Activated naive CD4-positive, alpha-beta T cell treated with anti-CD3 and anti-CD28 coated beads for 36 hours (primary cell): Measurements from ENCODE around the gene MPO. TPM values are rescaled to one million over a fixed set of nuclear protein-coding genes. Genes with fewer than 3 reads are reported as not detected.
A peak's percentile ranks its signal among the peaks of the same experiment; 100 is the strongest.

Source experiments
- CTCF ChIA-PET: fragments of 350-600 bp; sonication (Branson Sonifier 250); formaldehyde crosslinking; loops from one replicate; lab custom pipeline; 2021; ENCODE audit warnings: antibody characterized with exemption; lab: Charles Lee
- DNase-seq: peaks from one replicate; pipeline ENCODE4 v3.0.0-alpha.2; 2020
- H3K27ac Mint-ChIP-seq: one replicate; pipeline ENCODE4 v1.8.0; 2021; ENCODE audit warnings: mild to moderate bottlenecking, mixed read lengths
- H3K27me3 Mint-ChIP-seq: one replicate; pipeline ENCODE4 v1.8.0; 2021; ENCODE audit warnings: low read depth, mixed read lengths
- H3K36me3 Mint-ChIP-seq: one replicate; pipeline ENCODE4 v1.8.0; 2021; ENCODE audit warnings: low read depth, mixed read lengths
- H3K4me1 Mint-ChIP-seq: one replicate; pipeline ENCODE4 v1.8.0; 2021; ENCODE audit warnings: low read depth, mixed read lengths
- H3K4me3 Mint-ChIP-seq: one replicate; pipeline ENCODE4 v1.8.0; 2021; ENCODE audit warnings: mild to moderate bottlenecking, moderate library complexity, mixed read lengths
- H3K9me3 Mint-ChIP-seq: one replicate; pipeline ENCODE4 v1.8.0; 2021; ENCODE audit warnings: mixed read lengths
- intact Hi-C: fragments of 100-400 bp; cut with micrococcal nuclease; formaldehyde crosslinking; loops from one replicate; pipeline ENCODE4 v1.15.1; 2023
- total RNA-seq, 2 experiments: library from RNA; stranded (reverse); gene quantifications; one replicate each; pipeline ENCODE4 v1.2.3, GENCODE V29; 2021

Gene MPO, protein sequence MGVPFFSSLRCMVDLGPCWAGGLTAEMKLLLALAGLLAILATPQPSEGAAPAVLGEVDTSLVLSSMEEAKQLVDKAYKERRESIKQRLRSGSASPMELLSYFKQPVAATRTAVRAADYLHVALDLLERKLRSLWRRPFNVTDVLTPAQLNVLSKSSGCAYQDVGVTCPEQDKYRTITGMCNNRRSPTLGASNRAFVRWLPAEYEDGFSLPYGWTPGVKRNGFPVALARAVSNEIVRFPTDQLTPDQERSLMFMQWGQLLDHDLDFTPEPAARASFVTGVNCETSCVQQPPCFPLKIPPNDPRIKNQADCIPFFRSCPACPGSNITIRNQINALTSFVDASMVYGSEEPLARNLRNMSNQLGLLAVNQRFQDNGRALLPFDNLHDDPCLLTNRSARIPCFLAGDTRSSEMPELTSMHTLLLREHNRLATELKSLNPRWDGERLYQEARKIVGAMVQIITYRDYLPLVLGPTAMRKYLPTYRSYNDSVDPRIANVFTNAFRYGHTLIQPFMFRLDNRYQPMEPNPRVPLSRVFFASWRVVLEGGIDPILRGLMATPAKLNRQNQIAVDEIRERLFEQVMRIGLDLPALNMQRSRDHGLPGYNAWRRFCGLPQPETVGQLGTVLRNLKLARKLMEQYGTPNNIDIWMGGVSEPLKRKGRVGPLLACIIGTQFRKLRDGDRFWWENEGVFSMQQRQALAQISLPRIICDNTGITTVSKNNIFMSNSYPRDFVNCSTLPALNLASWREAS
- total RNA-seq: not detected

GRCh38 chr17:58280480-58281217, at the start of gene MPO:
Gene MPO (minus strand): TSS chr17:58280935. CDS start chr17:58280758, 177 bp downstream.
- H3K27me3 Mint-ChIP-seq: peaks cover 25% of the 10 kb centered on the region
- H3K9me3 Mint-ChIP-seq: no peaks in the 10 kb centered on the region
- peaks cover 4% of the 10 kb centered on the region for H3K4me1 Mint-ChIP-seq
- CTCF ChIA-PET: interaction anchor here (1.3 kb wide), 1 partner anchor 31 kb away, joined by 3 read pairs; no protein-coding TSS in a partner anchor
- no peak for DNase-seq
- no peaks in the 10 kb centered on the region for H3K36me3 Mint-ChIP-seq
- H3K27ac Mint-ChIP-seq: no peak within 1 kb of the TSS
- no peak within 1 kb of the TSS for H3K4me3 Mint-ChIP-seq
- intact Hi-C loops: no loop called here

DNA sequence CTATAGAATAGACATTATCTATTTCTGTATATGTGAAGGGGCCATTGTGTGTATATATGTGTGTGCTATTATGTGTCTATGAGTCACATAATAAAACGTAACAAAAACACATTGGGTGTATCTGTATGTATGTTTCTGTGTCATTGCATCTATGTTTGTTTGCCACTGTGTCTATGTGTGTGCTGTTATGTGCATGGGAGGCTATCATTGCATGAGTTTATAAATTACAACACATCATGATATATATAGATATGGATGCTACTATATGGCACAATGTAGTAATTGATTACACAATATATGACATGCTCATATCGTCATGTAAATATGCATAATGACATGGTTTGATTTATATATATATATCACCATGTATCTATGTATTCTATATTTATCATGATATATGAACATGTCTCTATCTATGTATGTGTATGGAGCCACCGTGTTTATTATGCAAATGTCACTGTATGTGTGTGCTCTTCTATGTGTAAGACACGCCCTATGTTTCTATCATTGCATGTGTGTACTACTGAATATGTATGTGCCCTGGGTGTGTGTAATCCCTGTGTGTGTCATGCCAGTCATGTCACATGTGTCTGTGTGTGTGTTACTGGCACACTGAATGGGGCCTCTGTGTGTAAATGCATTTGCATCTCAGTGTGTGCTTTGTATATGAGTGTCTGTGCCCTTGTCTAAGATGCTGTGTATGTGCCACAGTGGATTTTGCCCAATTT, 49.2 kb upstream of the MPO start:
- peak; percentile 73 for DNase-seq
- Mint-ChIP-seq H3K36me3 (peaks cover 62% of the 10 kb centered on the region), H3K27ac (peak overlapping the region; percentile 99), H3K27me3 (peaks cover 14% of the 10 kb centered on the region), H3K4me3 (peak overlapping the region; percentile 92), H3K4me1 (peaks cover 40% of the 10 kb centered on the region), H3K9me3 (peaks cover 2% of the 10 kb centered on the region)
- CTCF ChIA-PET: interaction anchor here (1.2 to 7.2 kb wide), 2 partner anchors 12 to 13 kb away, joined by 3 to 108 read pairs; no protein-coding TSS in a partner anchor
- intact Hi-C loops: loop anchor here (1.0 to 10.0 kb wide), 9 partner anchors 8 to 1435 kb away; partner anchors contain the start of genes RNF43 and SUPT4H1

DNA sequence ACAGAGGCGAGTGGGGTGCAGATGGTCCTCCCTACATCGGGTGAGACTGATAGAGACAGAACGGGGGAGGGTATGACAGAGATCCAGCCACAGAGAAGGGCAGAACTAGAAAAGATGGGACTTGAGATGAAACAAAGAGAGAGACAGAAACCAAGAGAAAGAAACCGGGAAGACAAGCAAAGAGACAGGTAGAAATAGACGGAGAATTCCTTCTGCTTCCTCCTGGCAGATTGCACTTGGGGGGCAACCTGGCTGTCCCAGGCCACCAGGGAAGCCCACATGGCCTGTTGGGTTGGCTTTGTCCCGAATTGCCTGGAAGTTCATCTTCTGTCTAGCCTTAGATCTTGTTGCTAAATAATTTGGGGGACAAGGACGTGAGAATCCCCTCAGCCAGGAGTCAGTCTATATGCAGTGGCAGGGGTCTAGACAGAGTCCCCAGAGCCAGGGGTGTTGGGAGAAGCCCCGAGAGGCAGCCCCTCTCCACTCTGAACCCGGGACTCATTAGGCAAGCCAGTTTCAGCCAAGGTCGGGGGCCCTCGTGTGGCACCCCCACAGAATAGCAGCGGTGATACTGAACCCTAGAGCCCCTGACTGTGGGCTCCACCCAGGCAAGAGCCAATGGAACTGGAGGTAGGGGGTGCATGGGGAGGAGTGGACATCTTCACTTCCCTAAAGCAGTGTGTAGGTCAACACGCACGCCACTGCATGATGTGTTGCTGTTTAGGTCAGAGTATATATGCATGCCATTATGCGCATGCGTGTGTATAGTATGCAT, 48.5 kb upstream of the MPO start:
- DNase-seq: peak; percentile 91
- Mint-ChIP-seq H3K27ac (peak overlapping the region; percentile 99), H3K4me3 (peak overlapping the region; percentile 92), H3K27me3 (peaks cover 14% of the 10 kb centered on the region), H3K36me3 (peaks cover 55% of the 10 kb centered on the region), H3K4me1 (peaks cover 40% of the 10 kb centered on the region), H3K9me3 (peaks cover 2% of the 10 kb centered on the region)
- CTCF ChIA-PET: interaction anchor here (1.5 kb wide), 1 partner anchor 8 kb away, joined by 7 read pairs; no protein-coding TSS in a partner anchor
- intact Hi-C loops: loop anchor here (1.0 to 2.0 kb wide), 6 partner anchors 9 to 88 kb away; partner anchors contain the start of genes RNF43 and SUPT4H1

DNA sequence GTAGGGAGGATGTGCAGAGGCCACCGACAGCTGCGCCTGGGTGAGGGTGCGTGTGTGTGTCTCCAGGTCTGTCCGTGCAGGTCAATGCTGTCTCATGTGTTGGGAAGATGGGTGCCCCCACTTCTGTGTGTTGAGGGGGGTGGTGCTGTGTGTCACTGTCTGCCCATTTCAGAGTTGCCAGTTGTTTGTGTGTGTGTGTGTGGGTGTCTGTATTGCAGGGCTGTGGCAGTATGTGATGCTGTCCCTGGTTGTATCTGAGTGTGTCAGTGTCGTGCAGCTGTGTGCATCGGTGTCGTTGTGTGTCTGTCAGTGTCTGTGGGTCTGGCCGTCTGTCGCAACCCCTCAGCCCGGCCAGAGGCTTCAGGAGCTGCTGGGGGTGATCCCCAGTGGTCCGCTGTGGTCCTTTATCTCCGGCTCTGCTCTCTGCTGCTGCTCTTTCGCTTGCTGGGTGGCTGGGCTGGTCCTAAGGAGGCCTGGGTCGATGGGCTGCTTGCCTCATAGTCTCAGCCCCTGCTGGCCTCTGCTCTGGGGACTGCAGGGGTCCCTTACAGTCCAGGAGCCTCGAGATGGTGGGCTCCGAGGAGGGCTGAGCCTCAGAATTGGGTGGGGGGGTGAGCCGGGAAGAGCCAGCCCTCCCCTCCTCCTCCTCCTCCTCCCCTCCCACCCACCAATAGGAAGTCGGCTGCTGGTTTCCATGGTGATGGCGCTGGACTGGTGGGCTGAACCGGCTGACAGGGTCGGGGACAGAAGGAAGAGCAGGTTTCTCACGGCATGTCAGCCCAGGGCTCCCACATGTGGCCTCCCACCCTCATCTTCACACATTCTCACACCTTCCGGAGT, 47.7 kb upstream of the MPO start, which contains the start of gene TSPOAP1:
Gene TSPOAP1 (minus strand): TSS at position 601 of the 840 bp plus-strand sequence. CDS start 875 bp downstream, outside the sequence.
- H3K36me3 Mint-ChIP-seq: peaks cover 51% of the 10 kb centered on the region
- peak within 1 kb of the TSS; percentile 92 for H3K4me3 Mint-ChIP-seq
- peaks cover 2% of the 10 kb centered on the region for H3K9me3 Mint-ChIP-seq
- peaks cover 40% of the 10 kb centered on the region for H3K4me1 Mint-ChIP-seq
- H3K27me3 Mint-ChIP-seq: peaks cover 14% of the 10 kb centered on the region
- DNase-seq: peak; percentile 92
- CTCF ChIA-PET: interaction anchor here (1.0 to 3.8 kb wide), 7 partner anchors 9 to 89 kb away, joined by 3 to 37 read pairs (median 7); partner anchors contain the start of gene RNF43
- intact Hi-C loops: loop anchor here (1.0 to 2.0 kb wide), 6 partner anchors 10 to 89 kb away; partner anchors contain the start of genes RNF43 and SUPT4H1
- peak within 1 kb of the TSS; percentile 99 for H3K27ac Mint-ChIP-seq

GRCh38 chr17:58327363-58328194, 46.8 kb upstream of the MPO start:
- CTCF ChIA-PET: interaction anchor here (1.0 to 3.8 kb wide), 7 partner anchors 9 to 90 kb away, joined by 3 to 37 read pairs (median 7); partner anchors contain the start of gene RNF43
- intact Hi-C loops: loop anchor here (2.0 kb wide), 1 partner anchor 25 kb away; the partner anchor contains the start of gene SUPT4H1
- peak; percentile 71 for DNase-seq
- Mint-ChIP-seq H3K27ac (peak overlapping the region; percentile 99), H3K36me3 (peaks cover 43% of the 10 kb centered on the region), H3K4me3 (peak overlapping the region; percentile 92), H3K9me3 (peaks cover 2% of the 10 kb centered on the region), H3K27me3 (peaks cover 14% of the 10 kb centered on the region), H3K4me1 (peaks cover 40% of the 10 kb centered on the region)

GRCh38 chr17:58326609-58327362, 46.1 kb upstream of the MPO start:
- DNase-seq: peak; percentile 38
- CTCF ChIA-PET: interaction anchor here (0.8 to 3.8 kb wide), 7 partner anchors 9 to 91 kb away, joined by 4 to 37 read pairs (median 8); partner anchors contain the start of gene RNF43
- H3K4me3 Mint-ChIP-seq: peak overlapping the region; percentile 13
- H3K36me3 Mint-ChIP-seq: peaks cover 39% of the 10 kb centered on the region
- H3K27ac Mint-ChIP-seq: peak overlapping the region; percentile 99
- intact Hi-C loops: no loop called here
- peaks cover 8% of the 10 kb centered on the region for H3K27me3 Mint-ChIP-seq
- H3K4me1 Mint-ChIP-seq: peaks cover 37% of the 10 kb centered on the region
- H3K9me3 Mint-ChIP-seq: no peaks in the 10 kb centered on the region

DNA sequence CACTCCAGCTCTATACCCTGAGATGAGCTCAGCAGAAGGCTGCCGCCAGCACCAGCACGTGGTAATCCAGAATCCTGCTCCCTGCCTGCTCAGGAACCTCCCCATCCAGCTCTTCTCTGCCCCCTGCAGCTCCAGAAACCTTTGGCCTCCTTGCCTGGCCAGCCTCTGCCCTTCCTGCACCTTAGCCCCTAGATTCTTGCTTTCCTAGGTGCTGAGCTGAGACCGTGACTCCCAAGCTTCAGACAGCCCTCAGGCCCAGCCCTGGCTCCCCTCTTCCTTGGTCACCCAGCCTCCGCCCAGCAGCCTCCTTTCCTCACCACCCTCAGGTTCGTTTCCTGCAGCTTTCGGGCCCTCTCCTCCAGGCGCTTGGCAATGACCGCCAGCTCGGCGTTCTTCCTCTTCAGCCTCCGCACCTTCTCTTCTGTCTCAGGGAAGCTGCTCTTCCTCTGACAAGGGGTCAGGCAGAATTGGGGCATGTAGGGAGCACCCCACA, 45.3 kb upstream of the MPO start:
- Mint-ChIP-seq H3K9me3 (no peaks in the 10 kb centered on the region), H3K4me3 (peak overlapping the region; percentile 5), H3K36me3 (peaks cover 33% of the 10 kb centered on the region), H3K4me1 (peaks cover 35% of the 10 kb centered on the region), H3K27ac (no peak overlapping the region), H3K27me3 (peaks cover 4% of the 10 kb centered on the region)
- DNase-seq: peak; percentile 42
- intact Hi-C loops: no loop called here
- CTCF ChIA-PET: interaction anchor here (0.8 to 3.8 kb wide), 7 partner anchors 9 to 91 kb away, joined by 4 to 37 read pairs (median 8); partner anchors contain the start of gene RNF43

GRCh38 chr17:58325289-58325726, 44.6 kb upstream of the MPO start:
- CTCF ChIA-PET: interaction anchor here (1.4 to 3.8 kb wide), 6 partner anchors 8 to 76 kb away, joined by 4 to 37 read pairs (median 10); no protein-coding TSS in a partner anchor
- Mint-ChIP-seq H3K27ac (peak overlapping the region; percentile 43), H3K27me3 (peaks cover 4% of the 10 kb centered on the region), H3K4me3 (peak overlapping the region; percentile 32), H3K36me3 (peaks cover 26% of the 10 kb centered on the region), H3K9me3 (no peaks in the 10 kb centered on the region), H3K4me1 (peaks cover 35% of the 10 kb centered on the region)
- peak; percentile 35 for DNase-seq
- intact Hi-C loops: no loop called here
